Transverse colon (tissue), 4 donors: ENCODE measurements around the gene DAPP1.

Source experiments
- EP300 ChIP-seq: sonication (generic); formaldehyde crosslinking; IDR thresholded peaks from one replicate; pipeline ENCODE4 v1.6.1; 2017; ENCODE audit warnings: antibody characterized with exemption, low read depth
- POLR2A ChIP-seq: fragments of 450-650 bp; IDR thresholded peaks from one replicate; pipeline ENCODE4 v1.6.1; 2016; ENCODE audit warnings: antibody characterized with exemption, mild to moderate bottlenecking, moderate library complexity
- POLR2AphosphoS5 ChIP-seq, 3 donors: sonication (generic); formaldehyde crosslinking; IDR thresholded peaks; one replicate each; pipeline ENCODE4 v1.6.1; 2016; ENCODE audit warnings: antibody characterized with exemption in 3 of 3
- TF ChIP-seq, protein P1 (sequence below), 5 experiments: fragments of 200-600 bp in 3 of 5; fragments of 450-650 bp in 2 of 5; sonication (generic) in 3 of 5; IDR thresholded peaks; 1 replicate in 2 of 5; 2 replicates in 3 of 5; pipeline ENCODE4 v1.5.1; 2016 to 2017; ENCODE audit warnings: antibody characterized with exemption in 5 of 5, inconsistent platforms in 3 of 5, mild to moderate bottlenecking in 2 of 5, moderate library complexity in 1 of 5

DNA sequence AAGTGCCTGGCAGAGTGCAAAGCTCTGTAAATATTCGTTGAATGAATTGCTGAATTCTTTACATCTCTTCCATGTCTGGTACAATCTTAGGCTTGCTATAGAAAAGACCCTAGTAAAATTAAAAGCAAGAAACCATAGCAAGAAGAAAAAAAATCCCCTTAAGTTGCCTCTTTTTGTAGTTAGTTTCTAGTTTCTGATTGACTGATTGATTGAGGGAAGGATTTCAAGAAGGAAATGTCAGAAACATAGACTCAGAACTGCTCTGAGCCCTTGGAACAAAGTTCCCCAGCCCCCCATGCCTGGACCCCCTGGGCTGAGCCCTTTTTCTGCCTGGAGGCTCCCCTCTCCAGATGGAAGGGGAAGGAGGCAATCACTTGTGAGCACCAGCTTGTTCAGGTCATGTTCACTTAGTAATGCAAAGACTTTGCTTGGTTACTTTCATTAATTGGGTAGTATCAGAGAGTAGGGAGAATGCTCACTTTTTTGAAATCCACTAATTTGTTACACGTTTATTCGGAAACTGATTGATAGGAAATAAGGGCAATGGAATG lies 35.6 kb downstream of the DAPP1 start:
- TF ChIP-seq, protein P1, sequence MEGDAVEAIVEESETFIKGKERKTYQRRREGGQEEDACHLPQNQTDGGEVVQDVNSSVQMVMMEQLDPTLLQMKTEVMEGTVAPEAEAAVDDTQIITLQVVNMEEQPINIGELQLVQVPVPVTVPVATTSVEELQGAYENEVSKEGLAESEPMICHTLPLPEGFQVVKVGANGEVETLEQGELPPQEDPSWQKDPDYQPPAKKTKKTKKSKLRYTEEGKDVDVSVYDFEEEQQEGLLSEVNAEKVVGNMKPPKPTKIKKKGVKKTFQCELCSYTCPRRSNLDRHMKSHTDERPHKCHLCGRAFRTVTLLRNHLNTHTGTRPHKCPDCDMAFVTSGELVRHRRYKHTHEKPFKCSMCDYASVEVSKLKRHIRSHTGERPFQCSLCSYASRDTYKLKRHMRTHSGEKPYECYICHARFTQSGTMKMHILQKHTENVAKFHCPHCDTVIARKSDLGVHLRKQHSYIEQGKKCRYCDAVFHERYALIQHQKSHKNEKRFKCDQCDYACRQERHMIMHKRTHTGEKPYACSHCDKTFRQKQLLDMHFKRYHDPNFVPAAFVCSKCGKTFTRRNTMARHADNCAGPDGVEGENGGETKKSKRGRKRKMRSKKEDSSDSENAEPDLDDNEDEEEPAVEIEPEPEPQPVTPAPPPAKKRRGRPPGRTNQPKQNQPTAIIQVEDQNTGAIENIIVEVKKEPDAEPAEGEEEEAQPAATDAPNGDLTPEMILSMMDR (IDR thresholded peaks at IDR 0.05) = no peak
- TF ChIP-seq POLR2AphosphoS5 (IDR thresholded peaks at IDR 0.05) (no peak), EP300 (no peak), POLR2A (no peak)
